Measurements from ENCODE around the gene TMBIM6.

DNA sequence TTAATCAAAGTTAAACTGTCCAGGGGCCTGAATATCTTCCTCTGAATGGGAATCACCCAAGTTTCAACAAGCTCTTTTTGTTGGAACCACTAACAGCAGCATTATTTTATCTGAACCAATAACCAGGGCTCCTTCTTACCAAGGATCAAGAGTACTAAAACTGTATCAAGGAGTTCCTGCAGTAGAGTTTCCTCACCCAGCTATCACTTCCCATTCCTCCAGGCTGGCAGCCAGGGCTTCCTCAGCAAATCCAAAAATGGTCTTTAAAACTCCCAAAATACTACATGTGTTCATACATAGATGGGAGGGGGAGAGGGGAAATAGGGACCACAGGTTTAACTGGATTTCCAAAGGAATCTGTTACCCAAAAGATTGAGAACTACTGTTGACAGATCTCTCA lies 44.6 kb upstream of the TMBIM6 start:
- TF ChIP-seq, protein P1, sequence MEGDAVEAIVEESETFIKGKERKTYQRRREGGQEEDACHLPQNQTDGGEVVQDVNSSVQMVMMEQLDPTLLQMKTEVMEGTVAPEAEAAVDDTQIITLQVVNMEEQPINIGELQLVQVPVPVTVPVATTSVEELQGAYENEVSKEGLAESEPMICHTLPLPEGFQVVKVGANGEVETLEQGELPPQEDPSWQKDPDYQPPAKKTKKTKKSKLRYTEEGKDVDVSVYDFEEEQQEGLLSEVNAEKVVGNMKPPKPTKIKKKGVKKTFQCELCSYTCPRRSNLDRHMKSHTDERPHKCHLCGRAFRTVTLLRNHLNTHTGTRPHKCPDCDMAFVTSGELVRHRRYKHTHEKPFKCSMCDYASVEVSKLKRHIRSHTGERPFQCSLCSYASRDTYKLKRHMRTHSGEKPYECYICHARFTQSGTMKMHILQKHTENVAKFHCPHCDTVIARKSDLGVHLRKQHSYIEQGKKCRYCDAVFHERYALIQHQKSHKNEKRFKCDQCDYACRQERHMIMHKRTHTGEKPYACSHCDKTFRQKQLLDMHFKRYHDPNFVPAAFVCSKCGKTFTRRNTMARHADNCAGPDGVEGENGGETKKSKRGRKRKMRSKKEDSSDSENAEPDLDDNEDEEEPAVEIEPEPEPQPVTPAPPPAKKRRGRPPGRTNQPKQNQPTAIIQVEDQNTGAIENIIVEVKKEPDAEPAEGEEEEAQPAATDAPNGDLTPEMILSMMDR (IDR thresholded peaks at IDR 0.05; ENCODE audit: insufficient read depth, low read length, poor library complexity, severe bottlenecking): no peak
- TF ChIP-seq EZH2phosphoT487 (conservative IDR thresholded peaks at IDR 0.05; ENCODE audit: low read length): no peak
